ENCODE data around the gene SLC22A17. TPM values are rescaled to one million over a fixed set of nuclear protein-coding genes. Genes with fewer than 3 reads are reported as not detected.

The SLC22A17 gene
- 7.4 and 28.0 TPM in 2 replicates for total RNA-seq

DNA sequence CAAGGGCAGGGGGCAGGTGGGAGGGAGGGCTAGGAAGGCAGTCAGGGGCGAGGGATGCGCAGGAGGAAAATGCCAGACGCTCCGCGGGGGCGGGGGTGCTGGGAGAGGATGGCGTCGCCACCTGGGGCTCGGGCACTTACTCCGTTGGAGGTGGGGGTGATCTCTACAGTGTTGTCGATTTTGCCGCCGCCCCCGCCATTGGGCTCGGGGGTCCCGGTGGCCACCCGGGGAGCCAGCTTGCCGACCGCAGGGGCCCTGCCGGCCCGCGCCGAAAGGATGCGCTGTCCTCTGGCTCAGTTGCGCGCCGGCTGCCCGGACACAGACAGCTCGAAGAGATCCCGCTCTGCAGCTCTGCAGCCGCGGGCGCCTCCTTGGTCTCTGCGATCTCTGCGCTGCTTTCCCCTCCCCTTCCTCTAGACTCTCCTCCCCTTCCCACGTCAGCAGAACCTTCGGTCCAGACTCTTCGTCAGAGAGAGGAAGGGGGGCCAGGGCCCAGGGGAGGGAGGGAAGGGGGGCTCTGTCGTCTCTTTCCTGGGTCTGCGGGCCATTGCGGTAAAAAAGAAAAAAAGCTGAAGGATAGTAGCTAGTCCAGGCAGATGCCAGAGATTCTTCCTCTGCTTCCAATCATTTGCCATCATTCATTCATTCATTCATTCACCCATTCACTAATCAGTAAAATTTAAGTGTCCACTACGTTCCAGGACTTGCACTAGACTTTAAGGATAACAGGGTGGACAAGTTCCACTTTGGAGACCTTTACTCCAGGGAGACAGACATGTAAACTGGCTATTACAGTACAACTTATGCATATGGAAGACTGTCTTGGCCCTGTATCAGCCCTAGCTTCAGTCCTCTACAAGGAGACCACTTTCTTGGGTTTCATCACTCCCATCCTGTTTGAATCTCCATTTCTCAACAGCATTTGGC lies at the start of gene SLC22A17:
TSS of gene SLC22A17 (minus strand) at position 382 of the 927 bp plus-strand sequence.

DNA sequence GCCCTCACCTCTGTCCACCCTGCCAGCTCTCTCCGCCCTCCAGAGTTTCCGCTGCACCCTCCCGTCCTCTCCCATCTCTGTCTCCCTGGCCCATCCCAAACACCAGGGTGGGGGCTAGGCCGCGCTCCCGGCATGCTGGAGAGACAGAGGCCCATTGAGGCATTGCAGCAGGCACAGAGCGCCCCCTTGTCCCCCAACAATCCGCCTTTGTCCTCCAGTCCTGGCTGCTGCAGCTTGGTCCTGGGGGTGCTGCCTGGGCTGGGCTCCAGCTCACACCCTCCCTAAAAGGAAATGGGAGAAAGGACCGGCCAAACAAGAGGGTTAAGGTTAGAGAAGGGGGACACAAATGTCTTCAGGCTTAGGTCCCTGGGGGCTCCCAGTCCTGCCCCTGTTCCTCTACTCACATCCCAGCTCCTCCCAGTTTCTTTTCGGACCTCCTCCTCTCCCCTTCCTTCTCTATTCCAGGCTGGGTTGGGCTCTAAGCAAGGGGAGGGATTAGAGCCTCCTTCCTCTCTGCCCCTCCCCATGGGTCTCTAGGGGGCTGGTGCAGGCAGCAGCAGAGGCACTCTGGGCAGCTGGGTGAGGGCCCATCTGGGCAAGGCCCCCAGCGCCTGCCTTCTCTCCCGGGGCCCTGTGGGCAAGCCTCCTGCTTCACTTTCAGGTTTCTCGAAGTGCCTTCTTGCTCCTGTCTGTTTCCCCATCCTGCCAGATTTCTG lies 24.0 kb upstream of the SLC22A17 start, which contains the start of gene CMTM5:
TSS of gene CMTM5 (plus strand) at position 565 of the 716 bp plus-strand sequence. CDS start 206 bp downstream, outside the sequence.

DNA sequence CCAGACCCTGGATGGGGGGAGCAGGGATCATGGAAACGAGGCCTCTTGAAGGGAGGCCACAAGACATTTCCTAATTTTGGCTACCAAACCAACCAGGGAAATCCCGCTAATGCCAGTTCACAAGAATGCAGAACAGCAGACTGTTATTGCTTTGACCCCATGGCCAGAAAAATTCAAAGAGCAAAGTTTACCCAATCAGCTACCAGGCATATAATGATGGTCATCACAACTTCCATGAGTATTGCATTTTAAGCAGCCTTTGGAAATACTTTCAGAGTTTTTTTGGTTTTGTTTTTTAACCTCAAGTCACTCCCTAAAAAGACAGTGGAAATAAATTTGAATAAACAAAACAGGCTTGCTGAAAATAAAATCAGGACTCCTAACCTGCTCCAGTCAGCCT lies 19.8 kb upstream of the SLC22A17 start, which contains the start of gene IL25:
TSS of gene IL25 (plus strand) at position 301 of the 400 bp plus-strand sequence.

DNA sequence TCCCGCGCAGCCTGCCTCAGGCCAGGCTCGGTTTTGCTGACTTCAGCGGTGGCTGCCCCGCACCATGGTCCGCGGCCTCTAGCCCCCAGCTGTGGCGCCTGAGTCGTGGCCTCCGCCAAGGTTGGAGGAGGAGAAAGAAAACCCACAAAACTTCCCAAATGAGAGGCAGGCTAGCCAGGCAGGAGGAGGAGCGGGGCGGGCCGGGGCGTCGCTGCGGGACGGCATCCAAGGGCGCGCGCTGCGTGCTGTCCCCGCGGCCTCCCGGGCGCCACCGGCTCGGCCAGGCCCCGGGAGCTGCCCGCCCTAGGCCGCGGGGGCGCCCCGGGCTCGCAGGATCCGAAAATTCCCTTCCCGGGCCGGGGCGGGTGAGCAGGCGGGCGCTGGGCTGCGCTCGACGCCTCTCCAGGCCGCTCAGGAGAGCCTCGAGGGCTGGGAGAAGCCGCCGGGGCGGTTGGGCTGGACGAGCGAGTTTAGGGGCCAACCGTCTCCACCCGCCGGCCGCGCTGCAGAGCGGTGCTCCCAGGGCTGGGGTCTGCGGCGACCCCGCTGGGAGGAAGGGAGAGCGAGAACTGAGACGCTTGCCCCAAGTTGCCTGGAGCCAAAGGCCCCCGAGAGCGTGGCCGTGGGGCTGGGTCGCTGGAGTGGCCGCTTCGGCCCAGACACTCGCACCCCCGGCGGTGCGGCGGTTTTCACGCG lies 12.5 kb upstream of the SLC22A17 start, which contains the start of gene EFS:
TSS of gene EFS (minus strand) at position 137 of the 696 bp plus-strand sequence. CDS start 147 bp downstream, outside the sequence.

DNA sequence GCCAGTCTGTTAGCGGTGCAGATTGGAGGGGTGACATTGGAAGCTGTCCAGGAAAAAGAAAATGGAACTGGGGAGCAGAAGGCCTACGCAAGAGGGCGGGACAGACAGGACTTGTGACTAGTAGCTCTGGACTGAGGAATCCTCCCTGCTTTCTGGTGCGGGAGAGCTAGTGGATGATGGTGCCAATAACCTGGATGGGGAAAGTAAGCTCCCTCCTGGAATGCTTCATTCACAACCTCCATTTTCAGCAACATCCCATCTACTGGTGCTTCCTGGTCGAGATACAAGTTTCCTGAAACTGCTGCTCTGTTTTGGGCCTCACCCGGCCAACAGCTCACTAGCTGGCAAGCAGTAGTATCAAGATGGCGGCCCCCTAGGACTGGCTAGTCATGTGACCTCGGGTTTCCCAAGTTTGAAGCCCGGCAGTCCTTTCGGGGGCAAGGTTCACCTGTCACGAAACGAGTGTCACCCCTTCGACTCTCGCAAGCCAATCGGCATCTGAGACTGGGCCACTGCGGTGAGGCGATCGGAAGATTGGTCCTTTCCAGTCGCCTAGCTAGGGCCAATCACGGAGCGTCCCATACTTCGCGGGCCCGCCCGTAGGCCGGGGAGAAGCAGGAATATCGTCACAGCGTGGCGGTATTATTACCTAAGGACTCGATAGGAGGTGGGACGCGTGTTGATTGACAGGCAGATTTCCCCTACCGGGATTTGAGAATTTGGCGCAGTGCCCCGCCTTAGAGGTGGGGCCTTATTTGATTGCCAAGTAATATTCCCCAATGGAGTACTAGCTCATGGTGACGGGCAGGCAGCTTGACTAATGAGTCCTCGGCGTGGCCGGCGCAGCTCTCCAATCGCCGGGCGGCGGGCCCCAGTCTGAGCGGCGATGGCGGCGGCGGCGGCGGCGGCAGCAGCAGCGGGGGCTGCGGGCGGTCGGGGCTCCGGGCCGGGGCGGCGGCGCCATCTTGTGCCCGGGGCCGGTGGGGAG lies 31.8 kb downstream of the SLC22A17 start, which contains the start of gene PABPN1:
TSS of gene PABPN1 (plus strand) at position 874 of the 988 bp plus-strand sequence. CDS start at position 887, 13 bp downstream.

DNA sequence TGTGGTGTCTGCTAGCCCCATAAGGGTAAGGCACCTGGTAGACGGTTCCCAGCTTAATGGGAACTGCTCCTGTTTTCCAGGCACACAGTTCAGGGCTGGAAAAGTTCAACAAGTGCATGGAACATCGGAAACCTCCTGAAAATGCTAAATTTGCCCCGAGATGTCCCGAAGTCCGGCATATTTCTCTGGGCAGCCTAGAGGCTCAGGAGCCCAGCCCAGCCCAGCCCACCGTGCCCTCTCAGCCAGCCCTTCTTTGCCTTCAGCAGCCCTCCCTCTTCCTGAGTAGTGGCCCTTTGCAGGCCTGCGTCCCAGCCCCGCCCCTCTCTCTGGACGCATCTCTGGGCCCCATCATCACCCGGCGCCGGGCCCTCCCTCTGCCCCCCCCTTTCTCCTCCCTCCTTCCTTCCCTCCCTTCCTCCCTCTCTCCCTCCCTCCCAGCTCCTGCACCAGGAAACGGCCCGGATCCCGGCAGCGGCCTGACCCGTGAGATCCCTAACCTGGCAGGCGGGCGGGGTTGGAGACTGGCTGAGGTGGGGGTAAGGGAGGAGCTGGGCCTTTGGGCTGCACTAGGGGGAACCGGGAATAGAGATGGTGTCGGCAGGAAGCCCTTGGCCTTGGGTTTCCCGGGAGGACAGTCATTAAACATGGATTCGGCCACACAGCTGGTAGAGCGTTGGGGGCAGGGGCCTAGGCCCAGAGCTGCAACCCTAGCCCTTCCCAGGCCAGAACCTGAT lies 46.1 kb downstream of the SLC22A17 start, which contains the start of gene BCL2L2:
TSS of gene BCL2L2 (plus strand) at position 422 of the 734 bp plus-strand sequence. CDS start 935 bp downstream, outside the sequence.

DNA sequence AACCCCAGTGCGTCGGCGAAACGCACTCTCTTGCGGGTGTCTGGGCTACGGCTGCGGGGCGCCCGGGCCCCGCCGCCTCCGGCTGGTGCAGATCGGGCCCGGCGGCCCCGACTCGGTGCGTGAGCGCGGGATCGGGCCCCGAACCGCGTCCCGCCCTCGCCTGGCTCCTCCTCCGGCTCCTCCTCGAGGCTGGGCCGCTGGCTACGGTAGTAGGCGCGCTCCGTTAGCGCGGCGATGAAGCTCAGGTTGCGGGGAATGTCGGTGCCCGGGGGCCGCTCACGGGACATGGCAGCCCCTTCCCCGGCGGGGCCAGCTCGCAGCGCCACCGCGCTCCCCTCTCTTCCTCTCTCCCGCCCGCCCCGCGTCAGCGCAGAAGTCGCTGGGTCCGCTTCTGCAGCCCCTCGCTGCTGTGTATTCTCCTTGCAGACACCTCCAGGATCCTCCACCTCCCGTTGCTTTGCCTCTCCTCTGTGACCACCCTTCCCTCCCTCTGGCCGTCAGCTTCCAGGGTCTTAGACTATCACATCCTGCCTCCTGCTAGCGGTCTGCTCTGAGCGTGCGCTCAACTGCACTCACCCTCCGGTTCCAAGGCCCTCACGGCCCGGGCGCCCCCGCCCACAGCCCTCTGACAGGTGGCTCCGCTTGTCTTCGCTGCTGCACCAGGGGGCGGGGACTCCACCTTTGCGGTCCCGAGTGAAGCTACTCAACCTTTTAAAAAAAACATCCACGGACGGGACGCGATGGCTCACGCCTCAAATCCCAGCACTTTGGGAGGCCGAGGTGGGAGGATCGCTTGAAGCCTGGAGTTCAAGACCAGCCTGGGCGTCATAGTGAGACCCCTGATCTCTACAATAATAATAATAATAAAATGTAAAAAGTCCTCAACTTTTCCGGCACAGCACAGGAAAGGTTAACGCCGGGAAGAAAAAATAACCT lies 50.1 kb downstream of the SLC22A17 start, which contains the start of gene PPP1R3E:
TSS of gene PPP1R3E (minus strand) at position 570 of the 936 bp plus-strand sequence. CDS start at position 287, 283 bp downstream.

Other genes with a start within 250 kb of the SLC22A17 start
- gene CIROP, start 247.9 kb downstream of the SLC22A17 start, total RNA-seq, result 1.7 TPM in 2 replicates
- not detected in 2 replicates for gene CEBPE, start 233.6 kb downstream of the SLC22A17 start, total RNA-seq
- gene SLC7A8, start 169.2 kb downstream of the SLC22A17 start, total RNA-seq, result 14.7 and 24.8 TPM in 2 replicates
- gene RNF212B, start 115.0 kb downstream of the SLC22A17 start, total RNA-seq, result not detected in 2 replicates
- gene HOMEZ, start 66.8 kb downstream of the SLC22A17 start, total RNA-seq, result 4.2 and 8.6 TPM in 2 replicates
- gene PPP1R3E, start 50.0 kb downstream of the SLC22A17 start, total RNA-seq, result 5.3 and 5.5 TPM in 2 replicates
- 20.7 and 21.0 TPM in 2 replicates for gene BCL2L2, start 46.1 kb downstream of the SLC22A17 start, total RNA-seq
- gene PABPN1, start 31.4 kb downstream of the SLC22A17 start, total RNA-seq, result 76.5 and 86.2 TPM in 2 replicates
- 1.7 and 4.8 TPM in 2 replicates for gene EFS, start 12.3 kb upstream of the SLC22A17 start, total RNA-seq
- not detected in 2 replicates for gene IL25, start 19.9 kb upstream of the SLC22A17 start, total RNA-seq
- 0.44 and 0.50 TPM in 2 replicates for gene CMTM5, start 24.2 kb upstream of the SLC22A17 start, total RNA-seq
- gene MYH6, start 55.4 kb upstream of the SLC22A17 start, total RNA-seq, result not detected in 2 replicates
- gene MYH7, start 82.8 kb upstream of the SLC22A17 start, total RNA-seq, result not detected in 2 replicates
- gene NGDN, start 116.8 kb upstream of the SLC22A17 start, total RNA-seq, result 35.1 and 62.0 TPM in 2 replicates
- 0.15 and 0.66 TPM in 2 replicates for gene ZFHX2, start 198.9 kb upstream of the SLC22A17 start, total RNA-seq
- gene THTPA, start 203.4 kb upstream of the SLC22A17 start, total RNA-seq, result 15.3 and 35.7 TPM in 2 replicates
- 10.5 and 17.2 TPM in 2 replicates for gene AP1G2, start 214.9 kb upstream of the SLC22A17 start, total RNA-seq
- gene JPH4, start 225.9 kb upstream of the SLC22A17 start, total RNA-seq, result not detected in 2 replicates